ENCODE measurements around the gene POMT2.

DNA sequence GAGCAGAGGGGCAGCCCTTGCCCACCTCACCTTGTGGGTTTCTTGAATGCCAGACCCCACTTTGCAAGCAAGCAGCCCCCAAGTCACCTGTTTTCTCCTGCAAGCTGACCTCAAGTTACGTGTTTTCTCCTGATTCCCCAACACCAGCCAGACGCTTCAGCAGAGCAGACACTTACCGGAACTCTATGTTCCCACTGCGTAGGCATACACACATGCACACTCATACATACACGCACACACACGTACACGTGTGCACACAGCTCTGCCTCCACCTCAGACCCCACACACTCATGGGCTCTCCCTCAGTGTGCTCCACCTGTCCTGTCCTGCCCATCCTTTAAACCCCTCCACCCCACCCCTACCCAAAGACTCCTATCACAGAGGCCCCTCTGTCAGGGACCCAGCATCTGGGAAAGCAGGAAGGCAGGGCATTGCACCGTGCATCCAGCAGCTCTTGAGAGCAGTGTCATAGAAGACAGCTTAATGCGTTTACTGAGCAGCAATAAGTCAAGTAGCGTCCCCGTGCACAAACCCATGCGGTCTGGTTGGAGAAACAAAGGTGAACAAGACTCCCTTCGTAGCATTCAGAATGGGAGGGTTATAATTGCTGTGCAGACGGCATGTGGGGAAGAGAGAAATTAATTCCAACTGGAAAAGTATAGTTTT is 94.7 kb downstream of the POMT2 start:
- TF ChIP-seq, protein P1, sequence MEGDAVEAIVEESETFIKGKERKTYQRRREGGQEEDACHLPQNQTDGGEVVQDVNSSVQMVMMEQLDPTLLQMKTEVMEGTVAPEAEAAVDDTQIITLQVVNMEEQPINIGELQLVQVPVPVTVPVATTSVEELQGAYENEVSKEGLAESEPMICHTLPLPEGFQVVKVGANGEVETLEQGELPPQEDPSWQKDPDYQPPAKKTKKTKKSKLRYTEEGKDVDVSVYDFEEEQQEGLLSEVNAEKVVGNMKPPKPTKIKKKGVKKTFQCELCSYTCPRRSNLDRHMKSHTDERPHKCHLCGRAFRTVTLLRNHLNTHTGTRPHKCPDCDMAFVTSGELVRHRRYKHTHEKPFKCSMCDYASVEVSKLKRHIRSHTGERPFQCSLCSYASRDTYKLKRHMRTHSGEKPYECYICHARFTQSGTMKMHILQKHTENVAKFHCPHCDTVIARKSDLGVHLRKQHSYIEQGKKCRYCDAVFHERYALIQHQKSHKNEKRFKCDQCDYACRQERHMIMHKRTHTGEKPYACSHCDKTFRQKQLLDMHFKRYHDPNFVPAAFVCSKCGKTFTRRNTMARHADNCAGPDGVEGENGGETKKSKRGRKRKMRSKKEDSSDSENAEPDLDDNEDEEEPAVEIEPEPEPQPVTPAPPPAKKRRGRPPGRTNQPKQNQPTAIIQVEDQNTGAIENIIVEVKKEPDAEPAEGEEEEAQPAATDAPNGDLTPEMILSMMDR (IDR thresholded peaks at IDR 0.05; ENCODE audit: extremely low read depth in 1 of 2, insufficient read depth in 1 of 2, low read depth in 1 of 2, low read length in 2 of 2): no peak
- TF ChIP-seq JUN (IDR thresholded peaks at IDR 0.05; ENCODE audit: borderline replicate concordance, insufficient read depth, insufficient read length, low read depth) (no peak), POLR2A (IDR thresholded peaks at IDR 0.05; ENCODE audit: low read depth, low read length) (no peak), GATA2 (IDR thresholded peaks at IDR 0.05; ENCODE audit: insufficient read depth, insufficient read length, low read depth, low read length) (no peak), EZH2 (IDR thresholded peaks at IDR 0.05; ENCODE audit: borderline replicate concordance, low read depth, low read length, severe bottlenecking) (no peak), MYC (IDR thresholded peaks at IDR 0.05; ENCODE audit: low read depth, low read length) (no peak)
